HG02759 (cell line): Measurements from ENCODE around the gene ANKRD44.
A peak's percentile ranks its signal among the peaks of the same experiment; 100 is the strongest.

Source experiments
- ATAC-seq: cut with Tn5 transposase; IDR thresholded peaks from one replicate; pipeline ENCODE4 v1.9.1; 2021; ENCODE audit warnings: mild to moderate bottlenecking, moderate library complexity; ENCODE audit not compliant: unreplicated experiment

The ANKRD44 gene

DNA sequence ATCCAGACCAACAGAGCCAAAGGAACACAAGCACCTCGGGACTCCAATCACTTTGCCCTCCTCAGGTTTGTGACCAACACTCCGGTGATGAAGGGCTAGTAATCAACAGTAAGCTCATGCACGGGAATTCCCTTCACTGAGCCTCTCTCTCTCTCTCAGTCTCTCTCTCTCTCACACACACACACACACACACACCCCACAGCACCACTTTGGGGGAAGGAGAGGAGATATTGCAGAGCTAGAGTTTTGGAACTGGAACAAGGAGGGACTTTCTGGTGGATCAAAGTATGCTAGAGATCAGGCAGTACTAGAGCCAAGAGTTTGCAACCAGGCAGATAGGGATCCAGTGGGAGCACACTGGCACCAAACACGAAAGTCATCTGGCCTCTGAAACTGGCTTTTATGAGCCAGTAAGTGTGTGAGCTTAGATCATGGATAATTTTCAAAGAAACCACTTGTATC, 98.7 kb downstream of the ANKRD44 start:
- no peak for ATAC-seq

DNA sequence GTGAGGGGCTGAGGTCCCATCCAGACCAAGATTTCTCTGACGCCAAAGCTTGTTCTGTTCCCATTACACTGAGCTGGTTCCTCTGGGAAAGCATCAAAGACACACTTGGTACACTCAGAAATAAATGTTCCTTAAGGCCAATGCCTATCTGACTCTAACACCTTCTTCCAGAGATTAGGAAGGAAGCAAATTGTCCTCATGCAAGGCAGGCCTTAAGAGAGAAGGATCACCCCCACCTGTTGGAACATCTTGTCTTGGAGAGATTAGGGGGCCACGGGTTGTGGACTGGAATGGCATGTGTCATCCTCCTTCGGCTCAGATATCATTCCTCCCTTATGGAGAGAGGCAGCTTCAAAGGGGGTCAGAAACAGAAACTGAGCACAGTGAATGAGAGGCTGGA, 100.2 kb downstream of the ANKRD44 start:
- no peak for ATAC-seq

DNA sequence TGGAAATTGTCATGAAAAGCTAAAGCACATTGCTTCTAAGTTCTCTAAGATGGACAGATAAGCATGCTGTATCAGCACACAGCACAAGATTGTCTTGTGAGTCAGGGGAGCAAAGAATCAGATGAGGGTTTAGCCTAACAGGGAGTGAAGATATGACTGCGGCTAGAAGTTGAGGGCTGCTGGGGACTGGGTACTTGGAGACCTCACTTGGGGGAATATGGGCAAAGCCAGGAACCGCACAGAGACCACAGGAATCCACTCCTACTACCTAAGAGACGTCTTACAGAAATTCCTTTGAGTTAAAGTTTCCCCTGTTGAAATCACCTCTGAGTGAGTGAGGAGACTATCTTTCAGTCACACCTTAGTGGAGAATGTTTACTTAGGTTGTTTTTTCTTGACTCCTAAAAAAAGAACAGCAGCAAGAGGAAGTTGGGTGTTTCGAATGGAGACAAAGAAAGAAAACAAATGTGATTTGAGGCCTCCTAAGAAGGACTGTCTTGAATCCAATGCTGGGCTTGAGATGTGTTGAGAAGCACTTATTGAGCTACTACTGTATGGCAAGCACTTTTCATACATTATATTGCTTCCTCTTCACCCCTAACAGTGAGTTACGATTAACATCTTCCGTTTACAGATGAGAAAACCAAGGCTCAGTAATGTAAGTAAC, 100.7 kb downstream of the ANKRD44 start:
- peak; percentile 43 for ATAC-seq

DNA sequence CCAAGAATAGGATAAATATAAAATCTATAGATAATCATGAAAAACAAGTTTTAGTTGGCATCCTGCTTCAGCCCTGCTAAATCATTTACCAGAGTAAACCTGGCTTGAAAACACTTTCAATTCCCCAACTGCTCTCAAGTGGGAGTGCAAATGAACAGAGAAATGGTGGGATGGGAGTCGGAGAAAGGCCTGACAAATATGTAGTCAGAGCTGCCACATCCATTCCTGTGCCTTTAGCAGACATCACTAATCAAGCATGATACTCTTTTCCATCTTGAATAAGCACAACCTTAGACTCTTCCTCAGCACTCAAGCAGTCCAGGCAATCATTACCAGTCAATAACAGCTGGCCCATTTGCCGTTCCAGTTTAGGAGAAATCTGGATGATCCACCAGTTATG, 101.3 kb downstream of the ANKRD44 start:
- no peak for ATAC-seq

DNA sequence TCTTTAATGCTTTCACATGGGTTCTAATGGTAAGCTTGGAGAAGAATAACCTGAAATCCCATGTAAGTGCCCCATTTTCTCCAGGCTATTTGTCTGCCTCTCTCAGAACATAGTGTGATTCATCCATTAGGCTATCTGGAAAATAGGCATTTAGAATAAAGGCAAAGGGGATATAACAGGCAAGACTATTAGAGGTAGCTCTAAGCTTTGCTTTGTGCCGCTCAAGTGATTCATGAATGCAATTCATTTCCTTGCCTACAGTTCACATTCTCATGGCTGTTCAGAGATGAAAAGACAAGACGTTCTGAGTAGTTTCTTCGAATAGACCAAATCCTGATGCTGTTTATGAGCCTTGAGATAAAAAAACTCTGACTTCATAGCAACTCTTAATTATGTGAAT, 101.7 kb downstream of the ANKRD44 start:
- no peak for ATAC-seq

DNA sequence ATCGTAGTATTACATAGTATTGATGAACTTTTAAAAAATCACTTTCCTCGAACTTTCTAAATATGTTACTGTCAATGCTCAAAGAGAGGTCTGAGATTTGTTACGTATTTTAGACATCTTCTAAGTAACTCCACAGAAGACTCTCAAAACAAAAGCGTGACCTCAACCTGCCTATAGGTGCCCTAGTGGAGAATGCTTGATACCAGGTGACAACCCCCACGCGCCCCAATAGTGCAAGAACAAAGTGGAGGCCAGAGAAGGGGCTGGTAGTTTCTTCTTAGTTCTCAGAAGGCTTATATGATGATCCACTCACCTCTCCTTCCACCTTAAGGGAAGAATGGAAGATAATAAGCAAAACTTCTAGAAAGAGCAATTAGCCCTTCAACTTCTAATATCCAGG, 102.6 kb downstream of the ANKRD44 start:
- ATAC-seq, result no peak

DNA sequence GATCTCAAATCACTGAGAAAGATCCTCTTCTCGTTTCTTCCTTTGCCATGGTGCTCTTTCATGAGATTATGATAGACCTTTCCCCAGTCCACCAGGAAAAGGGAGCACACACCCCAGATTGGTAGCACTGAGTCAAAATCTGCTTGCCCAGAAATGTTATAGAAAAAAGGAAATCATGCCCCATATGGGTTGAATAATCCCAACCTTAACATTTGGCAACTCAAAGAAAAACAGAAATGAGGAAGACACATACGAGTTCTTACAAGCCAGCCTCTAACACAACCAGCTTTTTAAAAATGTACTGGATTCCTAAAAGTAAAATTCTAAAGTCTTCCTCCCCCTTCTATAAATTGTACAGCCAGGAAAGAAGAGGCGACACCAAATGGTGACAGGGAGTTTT, 103.0 kb downstream of the ANKRD44 start:
- no peak for ATAC-seq

DNA sequence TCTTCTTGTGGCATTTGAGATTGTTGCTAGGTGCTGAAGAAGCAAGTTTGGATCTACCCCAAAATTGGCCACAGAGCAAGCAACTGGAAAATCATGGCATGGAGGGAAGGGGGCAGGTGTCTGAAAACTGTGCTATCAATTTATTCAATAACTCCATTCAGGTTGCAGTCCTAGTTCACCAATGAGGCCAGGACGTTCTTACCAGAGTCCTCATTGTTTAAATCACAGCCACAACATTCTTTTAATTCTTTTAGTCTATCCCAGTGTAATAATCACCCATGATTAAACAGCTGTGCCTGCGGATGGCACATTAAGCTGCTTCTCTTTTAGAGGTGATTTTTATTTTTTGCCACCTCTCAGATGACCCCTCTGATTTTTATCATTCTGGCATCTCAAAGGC, 103.5 kb downstream of the ANKRD44 start:
- no peak for ATAC-seq

DNA sequence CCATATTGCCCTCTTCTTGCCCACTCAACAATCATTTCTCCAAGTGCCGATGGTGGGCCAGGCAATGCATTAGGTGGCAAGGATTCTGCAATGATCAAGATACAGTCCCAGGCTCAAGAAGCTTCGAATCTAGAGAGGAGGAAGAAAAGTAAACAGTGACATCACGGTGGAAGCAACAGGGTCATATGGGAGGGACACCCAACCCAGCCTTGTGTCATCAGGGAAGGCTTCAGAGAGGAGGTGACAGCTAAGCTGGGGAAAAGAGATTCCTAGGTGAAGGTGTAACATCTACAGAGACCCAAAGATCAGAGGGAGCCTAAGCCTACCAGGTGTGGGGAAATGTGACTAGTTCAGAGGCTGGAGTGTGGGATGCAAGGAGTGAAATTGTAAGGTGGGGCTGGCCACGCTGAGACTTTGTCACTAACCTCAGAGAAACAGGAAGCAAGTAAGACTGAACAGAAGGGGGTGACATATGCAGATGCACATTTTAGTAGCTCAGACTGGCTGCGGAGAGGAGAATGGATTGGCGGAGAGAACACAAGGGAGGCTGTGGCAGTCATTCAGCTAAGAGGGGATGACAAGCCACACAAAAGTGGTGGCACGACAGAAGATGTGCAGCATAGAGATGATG, 104.9 kb downstream of the ANKRD44 start:
- ATAC-seq, result peak; percentile 69

DNA sequence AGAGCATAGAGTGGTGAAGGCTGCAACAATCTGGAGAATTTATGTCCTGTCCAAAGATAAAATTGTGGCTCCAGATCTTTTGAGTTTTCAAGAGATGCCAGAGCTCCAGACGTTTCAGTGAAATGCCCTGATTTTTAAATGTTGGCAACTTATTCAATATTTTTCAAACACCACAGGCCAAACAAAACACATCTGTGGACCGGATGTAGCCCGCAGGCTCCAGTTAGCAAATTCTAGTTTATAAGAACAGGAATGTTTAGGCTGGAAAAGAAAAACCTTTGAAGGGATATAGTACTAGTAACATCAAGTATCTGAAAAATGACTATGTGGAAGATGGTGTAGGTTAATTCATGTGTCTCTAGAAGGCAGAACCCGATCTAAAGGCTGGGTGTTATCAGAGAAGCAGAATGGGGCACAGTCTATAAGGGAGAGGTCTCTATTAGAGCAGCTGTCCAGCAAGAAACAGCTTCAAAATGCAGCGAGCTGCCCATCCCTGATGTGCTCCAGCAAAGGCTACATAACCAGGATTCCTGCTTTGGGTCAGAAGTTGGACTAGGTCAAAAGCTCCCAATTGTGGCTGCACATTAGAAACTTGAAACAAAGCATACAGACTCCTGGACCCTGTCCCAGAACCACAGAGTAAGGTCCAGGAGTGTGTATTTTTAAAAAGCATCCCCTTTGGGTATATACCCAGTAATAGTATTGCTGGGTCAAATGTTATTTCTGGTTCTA, 105.9 kb downstream of the ANKRD44 start:
- no peak for ATAC-seq

DNA sequence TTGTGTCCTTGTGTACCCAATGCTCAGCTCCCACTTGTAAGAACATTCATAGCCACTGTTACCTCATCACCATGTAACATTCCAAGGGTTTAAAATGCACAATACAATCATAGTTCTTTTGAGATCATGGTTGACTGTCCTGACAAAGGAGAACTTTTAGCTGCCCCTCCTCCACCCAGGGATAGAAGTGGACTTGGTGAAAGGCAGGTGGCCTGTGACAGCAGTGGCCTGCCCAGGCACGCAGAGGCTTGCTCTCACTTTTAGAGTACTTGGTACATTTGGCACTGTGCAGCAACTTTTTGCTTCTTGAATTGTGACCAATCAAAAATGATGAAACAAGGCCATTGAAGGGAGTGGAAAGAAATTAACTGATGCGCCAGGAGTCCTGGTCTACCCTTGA, 108.7 kb downstream of the ANKRD44 start:
- no peak for ATAC-seq

DNA sequence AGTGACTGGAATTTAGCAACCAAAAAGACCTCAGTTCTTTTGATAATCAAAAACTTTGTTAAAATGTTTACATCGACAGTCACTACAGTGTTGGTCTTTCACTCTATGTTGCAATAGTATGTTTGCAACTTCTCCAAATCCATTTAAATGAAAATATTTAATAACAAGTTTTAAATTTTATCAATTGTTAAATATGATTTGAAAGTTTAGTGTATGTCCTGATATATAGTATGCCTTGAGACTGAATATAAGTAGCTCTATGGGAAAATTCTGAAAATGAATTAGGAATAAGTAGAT, 109.9 kb downstream of the ANKRD44 start:
- ATAC-seq, result no peak

DNA sequence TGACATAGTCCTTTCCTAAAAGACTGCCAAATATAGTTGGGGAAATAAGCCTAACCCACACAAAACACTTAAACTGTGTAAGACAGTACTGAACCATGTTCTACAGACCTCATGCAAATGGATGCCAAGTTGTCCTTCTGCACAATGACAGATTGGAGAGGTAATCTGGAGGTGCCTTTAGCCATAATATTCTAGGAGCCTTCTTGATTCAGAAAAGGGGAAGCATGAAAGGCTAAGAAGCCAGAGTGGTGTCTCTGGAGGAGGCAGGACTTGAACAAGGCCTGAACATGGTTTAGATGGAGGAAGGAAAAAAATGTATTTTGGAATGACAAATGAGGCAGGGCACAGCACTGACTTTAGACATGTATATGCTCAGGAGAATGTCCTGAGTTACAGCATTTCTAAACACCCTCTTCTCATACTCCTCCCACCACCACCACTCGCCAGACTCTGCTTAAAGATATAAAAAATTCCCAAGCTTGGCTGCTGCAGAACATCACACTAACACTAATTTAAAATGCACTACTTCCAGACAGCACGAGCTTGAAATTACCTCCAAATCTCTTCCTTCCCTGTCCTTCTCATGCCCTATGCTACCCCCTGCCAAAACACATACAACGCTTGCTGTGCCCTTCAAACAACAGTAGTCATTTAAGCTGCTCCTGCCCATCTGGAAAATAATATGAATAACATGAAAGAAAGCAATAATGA, 110.4 kb downstream of the ANKRD44 start:
- no peak for ATAC-seq

DNA sequence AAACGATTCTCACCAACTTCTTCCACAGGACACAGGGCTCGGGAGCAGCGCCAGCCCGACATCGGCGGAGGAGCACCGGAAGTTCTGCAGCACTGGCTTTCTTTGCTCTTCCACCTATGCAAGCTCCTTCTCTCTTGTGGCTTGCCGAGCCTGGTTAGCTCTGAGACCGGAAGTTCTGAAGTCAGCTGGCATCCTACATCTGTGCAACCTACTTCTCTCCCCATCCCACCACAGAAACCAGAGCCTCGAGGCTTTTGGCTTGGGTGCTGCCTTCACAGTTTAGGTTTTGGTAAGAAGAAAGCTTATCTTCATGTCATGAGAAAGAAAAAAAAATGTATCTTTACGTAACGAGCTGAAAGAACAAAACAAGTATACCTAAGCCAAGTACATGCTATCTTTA, 111.7 kb downstream of the ANKRD44 start:
- ATAC-seq, result peak; percentile 99

DNA sequence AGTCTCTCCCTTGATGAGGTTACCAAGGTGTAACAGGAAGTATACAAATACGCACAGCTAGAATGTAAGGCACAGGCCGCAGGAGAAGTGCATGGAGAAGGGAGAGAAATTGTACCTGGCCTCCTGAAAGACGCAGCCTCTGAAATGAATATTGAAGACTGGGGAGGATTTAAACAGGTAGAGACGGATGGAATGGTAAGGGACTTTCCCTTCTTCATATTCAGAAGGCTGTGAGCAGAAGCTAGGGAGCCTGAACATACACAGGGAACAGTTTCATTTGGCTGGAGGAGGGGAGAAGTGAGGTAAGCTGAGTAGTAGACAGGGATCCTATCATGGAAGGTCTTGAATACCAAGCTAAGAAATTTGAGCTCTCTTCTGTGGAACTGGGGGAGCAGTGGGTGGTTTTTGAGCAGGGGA, 112.7 kb downstream of the ANKRD44 start:
- no peak for ATAC-seq

DNA sequence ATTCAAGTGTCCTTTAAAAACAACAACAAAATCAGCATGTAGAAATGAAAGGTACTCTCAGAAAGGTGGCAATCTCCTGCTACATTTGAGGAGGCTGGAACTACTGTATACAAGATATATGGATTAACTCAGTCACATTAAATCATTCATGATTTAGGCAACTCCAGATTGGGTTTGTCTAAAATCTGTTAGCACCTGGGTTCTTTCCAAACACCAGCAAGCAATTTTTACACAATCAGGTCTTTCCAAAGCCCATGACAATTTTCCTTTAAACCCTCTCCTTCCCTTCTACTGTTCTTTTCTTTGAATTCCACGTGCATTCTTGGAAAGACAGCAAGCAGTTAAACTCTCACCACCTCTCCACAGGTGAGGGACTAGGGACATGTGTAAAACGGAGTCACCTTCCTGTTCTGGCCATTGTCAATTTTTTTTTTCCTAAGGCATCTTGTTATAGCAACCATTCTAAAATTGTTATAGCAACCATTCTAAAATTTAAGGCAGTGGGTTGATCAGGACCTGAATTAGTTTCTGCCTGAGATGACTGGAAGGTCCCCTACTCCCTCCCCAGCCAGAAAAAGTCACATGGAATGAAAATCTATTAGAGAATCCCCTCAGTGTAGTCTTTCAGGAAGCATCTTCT, 113.9 kb downstream of the ANKRD44 start:
- no peak for ATAC-seq

DNA sequence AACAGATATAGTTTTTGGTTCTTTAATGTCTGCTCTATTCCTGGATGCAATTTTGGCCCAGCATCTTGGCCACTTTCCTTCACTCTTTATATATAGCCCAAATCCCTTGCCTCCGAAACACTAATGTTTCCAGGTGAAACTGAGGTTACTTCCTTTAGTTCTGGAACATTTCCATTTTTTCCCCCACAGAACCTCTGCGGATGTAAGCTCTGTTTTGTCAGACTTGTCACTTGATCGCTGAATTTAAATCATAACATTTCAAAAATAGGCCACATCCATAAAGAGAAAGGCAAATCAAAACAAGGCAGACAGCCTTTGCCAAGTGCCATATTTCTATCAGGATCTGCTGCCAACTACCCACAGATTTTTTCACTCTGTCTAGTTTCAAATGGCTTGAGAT, 115.1 kb downstream of the ANKRD44 start:
- ATAC-seq, result no peak

DNA sequence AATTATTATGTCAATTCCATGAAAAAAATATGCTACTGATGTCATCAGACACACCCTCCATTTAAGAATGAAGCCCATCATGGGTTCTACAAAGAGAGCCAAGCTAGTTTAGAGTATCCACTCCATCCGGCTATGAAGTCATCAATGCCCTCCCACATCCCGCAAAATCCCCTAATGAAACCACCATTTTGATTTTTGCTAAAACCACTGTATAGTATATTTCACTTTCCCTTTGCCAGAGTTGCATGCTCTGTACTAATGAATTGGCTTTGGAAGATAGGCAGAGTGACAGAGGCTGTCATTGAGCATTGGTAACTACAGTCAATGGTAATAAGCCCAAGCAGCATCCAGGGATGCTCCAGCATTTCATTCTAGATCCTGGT, 118.6 kb downstream of the ANKRD44 start:
- peak; percentile 63 for ATAC-seq

DNA sequence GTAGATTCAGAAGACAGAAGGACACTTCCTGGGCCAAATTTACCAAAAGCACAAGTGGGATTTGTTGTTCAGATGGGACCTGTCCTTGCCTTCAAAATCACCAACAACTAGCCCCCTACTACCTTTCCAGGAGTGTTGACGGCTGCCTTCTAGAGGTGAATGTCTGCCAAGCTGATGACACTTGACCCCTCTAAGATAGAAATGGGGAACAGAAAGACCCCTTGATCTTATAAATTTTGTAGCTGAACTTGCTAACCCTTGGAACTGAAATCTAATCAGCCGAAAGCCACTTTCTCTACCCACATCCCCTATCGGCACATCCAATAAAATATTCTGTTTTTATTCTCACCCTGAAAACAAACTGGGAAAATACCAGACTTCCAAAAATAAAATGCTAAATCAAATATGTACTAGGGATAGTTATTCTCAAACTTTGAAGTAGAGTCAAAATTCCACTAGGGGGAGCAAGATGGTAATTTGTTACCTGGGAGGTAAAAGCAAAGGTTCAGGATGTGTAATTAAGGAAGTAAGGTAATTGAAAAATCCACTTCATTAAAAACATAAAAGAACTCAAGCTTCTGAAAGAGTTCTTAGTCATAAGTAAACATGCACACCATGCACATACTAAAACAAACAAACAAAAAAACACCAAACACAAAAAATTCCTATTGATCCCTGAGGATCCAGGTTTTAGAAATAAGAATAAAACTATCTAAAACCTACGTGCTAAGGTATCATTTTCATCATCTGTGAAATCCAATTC, 119.2 kb downstream of the ANKRD44 start:
- ATAC-seq, result peak; percentile 67

DNA sequence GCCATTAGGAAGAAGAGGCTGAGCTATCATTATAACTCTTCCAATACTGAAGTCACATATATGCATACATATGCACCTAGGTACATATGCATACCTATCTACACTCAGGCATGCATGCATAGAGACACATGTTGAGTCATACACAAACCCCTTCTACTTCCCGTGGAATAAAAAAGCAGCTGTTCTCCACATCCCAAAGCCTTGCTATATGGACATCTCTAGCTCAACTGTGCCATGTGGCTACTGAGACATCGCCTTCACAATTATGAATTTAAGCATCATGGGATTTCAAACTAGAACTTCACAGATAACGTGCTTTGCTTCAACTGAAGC, 120.5 kb downstream of the ANKRD44 start:
- no peak for ATAC-seq
